GM19240 (cell line): ENCODE results near the gene FAM241A.
"Not testable (repeated sequence)": the region's sequence is repeated elsewhere in the genome, so short reads cannot be mapped to it uniquely, and the experiment has no call there.

Experiments used
- DNase-seq: peaks from one replicate; pipeline ENCODE4 v3.0.0; 2011; ENCODE audit warnings: low spot score; ENCODE audit not compliant: insufficient read length

FAM241A gene

DNA sequence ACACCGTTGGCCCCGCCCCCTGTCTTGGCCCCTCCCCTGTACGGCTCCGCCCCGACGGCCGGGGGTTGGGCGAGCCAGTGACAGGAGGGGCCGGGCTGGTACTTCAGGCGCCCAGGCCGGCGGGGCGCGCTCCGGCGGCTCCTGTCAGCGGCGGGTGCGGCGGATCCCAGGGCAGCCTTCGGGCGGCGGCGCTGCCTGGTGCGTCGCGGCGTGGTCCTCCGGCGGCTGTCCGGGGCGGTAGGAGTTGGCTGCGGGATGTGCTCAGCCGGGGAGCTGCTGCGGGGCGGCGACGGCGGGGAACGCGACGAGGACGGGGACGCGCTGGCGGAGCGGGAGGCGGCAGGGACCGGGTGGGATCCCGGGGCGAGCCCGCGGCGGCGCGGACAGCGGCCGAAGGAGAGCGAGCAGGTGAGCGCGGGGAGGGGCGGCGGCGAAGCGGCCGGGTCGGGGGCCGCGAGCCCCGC, at the start of gene FAM241A:
Gene FAM241A (plus strand): TSS at position 129 of the 464 bp plus-strand sequence. CDS start 127 bp downstream, at position 256.
- DNase-seq = peak; percentile 76

DNA sequence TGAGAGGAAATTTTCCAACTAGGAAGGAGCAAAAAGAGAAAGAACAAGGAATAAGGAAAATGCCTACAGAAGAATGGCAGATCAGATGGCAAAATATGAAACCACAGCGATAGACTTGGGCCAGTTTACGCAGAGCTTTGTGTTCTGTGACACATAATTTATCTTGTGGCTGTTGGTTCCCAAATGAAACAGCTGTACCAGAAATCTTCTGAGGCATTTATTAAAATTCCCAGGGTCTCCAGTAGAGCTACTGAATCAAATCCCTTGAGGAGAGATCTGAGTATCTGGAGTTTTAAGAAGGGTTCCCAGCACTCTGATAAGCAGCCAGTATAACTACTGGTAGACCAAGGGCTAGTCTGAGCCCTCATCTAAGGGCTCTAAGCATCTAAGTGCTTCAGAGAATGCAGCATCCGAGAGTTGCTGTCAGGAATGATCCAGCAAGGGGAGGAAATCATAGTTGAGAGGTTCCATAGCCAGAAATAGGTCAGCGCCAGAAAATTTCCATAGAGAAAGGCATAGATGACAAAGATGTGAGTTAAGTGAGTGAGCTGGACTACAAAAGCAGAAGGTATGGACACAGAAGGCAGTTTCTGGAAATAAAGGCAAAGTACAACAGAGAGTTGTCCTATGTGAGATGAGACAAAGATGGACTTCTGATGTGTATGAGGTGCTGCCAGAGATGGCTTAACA, 46.3 kb upstream of the FAM241A start:
- no peak for DNase-seq

DNA sequence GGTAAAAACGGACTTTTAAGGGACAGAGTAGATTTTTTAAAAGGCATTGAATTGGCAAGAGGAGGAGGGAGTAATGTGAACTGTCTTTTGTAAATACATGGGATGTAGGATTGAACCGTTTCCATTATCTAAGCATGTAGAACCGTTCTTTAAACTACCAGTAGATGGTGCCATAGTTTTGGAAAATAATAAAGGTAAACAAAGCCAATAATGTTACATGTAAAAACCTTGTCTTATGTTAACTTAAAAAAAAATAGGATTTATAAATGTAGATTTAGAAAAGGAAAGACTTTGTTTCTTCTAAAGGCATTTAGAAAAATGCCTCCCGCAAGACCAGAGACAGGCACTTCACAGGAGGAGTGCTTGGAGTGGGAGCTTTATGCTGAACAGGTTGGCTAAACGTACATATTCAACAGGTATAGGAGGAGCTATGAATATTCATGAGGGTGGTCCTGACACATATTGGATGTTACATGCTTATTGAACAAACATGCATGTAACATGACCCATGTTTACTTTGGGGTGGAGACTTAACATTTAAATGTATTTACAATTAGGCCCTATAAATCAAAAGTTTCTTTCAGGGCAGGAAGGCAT, 45.5 kb upstream of the FAM241A start:
- DNase-seq = no peak

DNA sequence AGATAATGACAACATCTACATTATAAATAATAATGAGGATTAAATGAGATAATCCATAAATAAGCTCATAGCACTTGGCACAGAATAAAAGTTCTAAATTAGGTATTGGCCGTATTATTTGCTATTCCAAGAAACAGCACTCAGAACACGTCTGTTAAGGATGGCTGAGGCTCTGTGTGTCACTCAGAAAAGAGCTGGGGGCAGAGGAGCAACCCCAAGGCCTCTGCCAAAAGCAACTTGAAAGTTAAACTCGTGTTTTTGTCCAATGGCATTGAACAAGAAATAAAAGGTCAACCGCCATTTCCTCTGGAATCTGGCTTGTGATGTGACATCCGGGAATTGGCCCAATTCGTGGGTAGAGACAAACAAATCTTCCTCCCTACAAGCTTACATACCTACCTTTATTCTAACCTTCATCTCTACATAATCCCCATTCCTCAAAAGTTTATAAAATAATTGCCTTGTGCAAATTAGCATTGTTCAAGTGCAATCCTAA, 42.3 kb upstream of the FAM241A start:
- no peak for DNase-seq

DNA sequence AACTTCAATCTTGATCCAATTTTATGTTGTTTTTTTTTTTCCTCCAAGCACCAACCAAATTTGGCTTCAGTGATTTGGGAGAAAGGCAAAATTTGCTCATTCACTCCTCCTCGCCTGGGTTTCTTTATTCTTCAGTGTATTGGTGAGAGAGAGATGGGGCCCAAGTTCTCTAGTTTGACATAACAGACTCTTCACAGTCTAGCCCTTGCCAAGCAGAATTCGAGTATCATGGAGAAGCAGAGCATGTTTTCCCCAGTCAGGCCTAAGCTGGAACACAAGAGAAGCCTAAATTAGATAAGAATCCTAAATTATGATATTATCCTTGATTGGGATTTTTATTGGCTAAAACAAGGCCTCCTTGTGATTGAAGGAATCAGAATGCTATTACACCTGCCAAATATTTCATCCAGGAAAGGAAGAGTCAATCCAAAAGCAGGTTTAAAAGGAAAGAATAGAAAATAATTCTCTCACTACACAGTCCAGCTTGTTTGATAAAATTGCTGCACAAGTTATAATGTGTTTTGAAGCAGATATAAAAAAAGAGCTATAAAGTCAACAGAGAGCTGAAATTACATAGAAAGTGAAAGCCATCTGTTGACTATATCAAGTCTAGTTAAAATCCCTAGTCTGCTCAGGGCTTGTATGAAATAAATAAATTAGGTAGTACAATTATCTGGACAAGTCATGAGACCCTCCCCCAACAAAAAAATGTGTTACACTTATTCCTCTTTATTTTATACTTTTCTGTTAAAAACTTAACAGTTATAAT, 39.9 kb upstream of the FAM241A start:
- DNase-seq = no peak

DNA sequence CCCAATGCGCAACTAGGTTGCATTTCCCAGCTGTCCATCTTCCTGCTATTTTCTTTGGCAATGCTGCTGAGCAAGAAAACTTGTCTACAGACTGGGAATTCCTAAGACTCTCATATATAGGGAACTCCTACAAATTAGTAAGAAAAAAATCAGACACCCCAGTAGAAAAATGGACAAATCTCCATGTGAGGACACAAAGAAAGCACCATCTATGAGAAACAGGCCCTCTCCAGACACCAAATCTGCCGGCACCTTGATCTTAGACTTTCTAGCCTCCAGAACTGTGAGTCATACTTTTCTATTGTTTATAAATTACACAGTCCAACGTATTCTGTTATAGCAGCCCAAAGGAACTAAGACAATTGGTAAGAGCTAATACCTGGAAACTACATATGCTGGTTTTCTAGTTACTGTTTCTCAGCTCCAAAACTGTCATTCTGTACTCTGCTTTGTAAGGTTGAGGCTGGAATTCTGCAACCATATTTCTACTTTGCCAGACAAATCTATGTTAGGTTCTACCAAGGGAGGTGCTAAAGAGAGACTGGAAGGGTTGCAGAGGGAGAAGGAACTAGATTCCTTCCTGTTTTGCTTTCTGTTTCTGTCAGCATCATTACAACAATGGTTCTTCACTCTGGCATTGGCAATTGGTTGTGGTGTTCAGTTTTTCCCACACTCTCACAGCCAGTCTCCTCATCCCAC, 35.7 kb upstream of the FAM241A start:
- no peak for DNase-seq

DNA sequence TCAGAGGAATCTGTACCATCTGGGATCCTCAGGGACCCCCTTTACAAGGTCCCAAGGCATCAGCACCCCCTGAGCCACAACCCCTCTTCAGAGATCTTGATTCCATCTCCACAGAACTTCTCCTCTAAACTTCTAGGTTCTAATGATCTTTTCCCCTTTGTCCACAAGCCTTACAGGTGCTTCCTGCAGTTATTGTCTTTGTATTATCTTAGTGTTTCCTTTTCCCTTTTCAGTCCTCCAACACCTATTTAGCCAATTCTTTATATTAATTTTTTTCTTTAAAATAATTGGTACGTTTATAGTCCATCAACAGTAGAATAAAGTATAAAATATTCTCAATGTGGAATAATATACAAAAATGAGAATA, 35.2 kb upstream of the FAM241A start:
- DNase-seq = no peak

DNA sequence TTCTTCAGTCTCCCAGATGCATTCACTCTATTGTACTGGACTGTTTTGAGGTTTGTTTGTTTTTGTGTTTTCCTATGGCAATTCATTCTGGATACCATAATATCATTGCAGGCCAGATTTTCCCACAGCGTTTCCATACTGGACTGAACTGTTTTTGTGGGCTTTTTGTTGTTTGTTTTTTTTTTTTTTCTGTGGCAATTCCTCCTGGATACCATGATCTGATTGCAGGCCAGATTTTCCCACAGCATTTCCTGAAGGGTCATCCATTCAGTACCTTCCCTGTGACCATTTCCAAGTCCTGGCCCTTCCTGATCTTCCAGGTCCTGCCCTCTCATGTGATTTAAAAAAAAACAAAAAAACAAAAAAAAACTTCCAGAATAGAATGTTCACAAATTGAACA, 33.9 kb upstream of the FAM241A start:
- no peak for DNase-seq

DNA sequence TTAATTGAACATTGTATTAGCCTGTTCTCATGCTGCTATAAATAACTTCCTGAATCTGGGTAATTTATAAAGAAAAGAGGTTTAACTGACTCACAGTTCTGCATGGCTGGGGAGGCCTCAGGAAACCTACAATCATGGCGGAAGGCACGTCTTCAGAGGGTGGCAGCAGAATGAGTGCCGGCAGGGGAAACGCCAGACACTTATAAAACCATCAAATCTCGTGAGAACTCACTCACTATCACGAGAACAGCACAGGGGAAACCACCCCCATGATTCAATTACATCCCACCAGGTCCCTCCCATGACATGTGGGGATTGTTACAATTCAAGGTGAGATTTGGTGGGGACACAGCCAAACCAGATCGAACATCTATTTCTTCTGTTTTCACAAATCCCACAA, 33.2 kb upstream of the FAM241A start:
- DNase-seq = not testable (repeated sequence)

DNA sequence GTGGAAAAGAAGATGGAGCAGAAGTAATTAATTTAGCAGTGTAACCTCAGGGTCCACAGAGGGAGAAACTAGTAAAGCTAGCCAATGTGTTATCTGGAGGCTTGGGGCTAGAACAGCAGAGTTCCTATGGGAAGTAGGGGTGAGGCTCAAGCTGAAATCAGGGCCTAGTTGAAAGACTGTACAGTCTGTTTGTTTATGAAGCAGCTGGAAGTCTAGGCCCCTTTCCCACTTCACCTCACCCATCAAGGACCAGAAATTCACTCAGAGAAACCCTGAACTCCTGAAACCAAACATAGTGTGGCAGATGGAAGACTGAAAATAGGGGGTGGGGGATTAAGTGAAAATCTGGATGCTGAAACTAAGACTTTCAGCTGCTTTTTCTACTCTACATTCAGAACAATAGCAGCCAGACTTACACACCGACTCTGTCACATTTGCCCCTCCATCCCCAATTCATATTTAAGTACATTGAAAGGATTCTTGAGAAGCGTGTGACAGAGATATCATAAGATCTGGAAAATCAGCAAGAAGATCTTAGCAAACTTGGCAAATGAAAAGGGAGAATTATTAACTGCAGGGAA, 32.6 kb upstream of the FAM241A start:
- no peak for DNase-seq

DNA sequence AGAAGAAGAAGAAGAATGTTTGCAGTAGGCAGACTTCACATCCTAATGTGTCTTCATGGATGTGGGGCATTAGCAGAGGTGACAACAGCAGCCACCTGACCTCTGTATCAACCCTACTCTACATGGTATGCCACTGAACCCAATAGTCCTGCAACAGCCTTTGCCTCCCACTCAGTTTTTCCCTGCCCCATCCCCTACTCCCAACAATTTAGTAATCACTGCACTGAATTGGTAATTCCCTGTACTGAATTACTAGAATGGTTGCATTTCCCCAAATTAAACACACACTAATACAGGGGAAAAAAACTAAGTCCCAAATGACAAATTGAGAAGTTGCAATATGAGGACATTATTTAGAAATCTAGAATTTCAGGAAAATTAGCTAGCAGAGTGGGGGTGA, 31.4 kb upstream of the FAM241A start:
- DNase-seq = no peak

DNA sequence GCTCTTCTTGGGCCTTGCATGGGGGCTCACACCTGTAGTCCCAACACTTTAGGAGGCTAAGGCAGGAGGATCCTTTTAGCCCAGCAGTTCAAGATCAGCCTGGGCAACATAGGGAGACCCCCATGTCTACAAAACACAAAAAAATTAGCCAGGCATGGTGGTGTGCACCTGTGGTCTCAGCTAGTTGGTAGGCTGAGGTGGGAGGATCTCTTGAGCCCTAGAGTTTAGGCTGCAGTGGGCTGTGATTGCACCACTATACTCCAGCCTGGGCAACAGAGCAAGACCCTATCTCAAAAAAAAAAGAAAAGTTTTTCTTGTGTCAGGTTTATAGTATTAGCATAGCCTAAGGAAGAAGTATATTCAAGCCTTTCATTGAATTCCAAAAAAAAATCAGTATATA, 30.8 kb upstream of the FAM241A start:
- DNase-seq = no peak

DNA sequence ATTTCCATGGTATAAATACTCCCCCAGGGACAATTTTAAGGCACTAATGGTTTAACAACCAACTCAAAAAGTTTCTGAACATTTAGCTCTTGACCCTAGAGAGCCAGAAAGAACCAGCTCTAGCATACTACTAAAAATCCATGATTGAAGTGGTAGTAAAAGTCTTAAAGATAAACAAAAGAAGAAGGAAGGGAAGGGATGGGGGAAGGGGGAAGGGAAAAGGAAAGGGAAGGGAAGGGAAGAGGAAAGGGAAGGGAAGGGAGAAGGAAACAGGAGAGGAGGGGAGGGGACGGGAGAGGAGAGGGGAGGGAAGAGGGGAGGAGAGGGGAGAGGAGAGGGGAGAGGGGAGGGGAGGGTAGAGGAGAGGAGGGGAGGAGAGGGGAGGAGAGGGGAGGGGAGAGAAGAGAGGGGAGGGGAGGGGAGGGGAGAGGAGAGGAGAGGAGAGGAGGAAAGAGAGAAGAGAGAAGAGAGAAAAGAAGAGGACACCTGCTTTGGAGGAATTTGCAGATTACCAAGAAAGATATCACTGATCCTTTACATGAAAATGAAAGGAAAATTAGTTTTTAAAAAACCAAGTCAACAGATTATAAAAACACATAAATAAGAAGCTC, 26.4 kb upstream of the FAM241A start:
- no peak for DNase-seq

DNA sequence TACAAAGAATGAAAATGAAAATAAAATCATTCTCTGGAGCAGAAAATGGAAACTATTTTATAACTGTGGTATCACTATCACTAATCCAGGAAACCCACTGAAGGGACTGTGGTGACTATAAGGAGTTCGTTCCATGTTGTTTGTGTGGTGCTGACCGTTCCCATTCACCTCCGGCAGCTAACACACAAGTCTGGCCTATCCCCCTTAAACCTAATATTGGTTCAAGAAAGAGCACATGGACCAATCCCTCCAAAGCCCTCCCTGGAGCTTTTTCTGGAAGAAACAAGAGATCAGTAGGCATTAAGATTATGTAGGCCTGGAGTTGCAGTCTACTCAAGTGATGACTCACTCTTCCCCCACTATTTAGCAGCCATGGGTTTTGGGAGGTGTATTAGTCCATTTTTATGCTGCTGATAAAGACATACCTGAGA, 25.9 kb upstream of the FAM241A start:
- no peak for DNase-seq

DNA sequence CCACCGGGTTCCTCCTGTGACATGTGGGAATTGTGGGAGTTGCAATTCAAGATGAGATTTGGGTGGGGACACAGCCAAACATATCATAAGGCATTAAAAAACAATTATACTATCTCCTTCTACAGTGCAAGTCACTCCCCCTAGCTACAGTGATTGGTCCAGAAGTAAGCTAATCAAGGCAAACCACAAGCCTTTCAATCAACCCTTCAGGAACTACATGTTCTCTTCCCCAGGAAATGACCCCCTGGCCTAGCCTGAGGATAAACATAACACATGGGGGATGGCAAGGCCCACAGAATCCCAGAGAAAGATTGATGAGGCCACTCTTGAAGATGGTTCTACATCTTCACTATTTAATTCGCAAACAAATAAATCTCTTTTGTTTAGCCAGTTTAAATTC, 25.2 kb upstream of the FAM241A start:
- DNase-seq = no peak

DNA sequence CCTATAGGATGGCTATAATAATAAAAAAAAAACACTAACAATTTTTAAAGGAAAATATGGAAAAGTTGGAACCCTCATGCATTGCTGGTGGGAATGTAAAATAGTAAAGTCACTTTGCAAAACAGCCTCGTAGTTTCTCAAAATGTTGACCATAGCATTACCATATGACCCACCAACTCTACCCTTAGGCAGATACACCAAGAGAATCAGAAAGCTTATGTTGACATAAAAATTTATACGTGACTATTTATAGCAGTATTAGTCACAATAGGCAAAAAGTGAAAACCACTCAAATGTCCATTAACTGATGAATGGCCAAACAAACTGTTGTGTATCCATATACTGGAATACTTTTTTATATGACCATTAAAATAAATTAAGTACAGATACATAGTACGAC, 19.8 kb upstream of the FAM241A start:
- DNase-seq = no peak

DNA sequence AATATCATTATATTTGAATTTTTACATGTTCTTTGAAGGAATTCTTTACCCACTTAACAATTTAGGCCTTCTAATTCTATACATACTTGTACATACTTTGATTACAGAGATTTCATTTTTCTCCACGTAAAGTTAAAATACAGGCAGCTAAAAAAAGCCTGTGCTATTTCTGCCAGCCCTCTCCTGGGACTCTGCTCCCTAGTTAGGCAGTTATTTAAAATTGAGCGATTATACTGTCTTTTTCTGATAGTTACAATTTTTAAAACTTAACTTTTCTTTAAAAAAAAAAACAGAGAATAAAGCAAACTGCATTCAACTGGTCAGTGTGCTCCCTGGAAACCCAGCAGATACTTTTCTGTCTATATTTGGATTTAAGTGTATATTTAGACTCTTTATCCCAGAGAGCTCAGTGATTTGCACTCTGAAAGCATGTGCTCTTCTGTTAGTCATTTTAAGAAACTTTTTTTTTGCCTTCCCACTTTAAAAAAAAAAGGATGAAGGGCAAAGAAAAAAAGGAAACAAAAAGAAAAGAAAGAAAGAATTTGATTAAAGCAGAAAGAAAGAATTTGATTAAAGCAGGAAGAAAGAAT, 18.1 kb upstream of the FAM241A start:
- no peak for DNase-seq

DNA sequence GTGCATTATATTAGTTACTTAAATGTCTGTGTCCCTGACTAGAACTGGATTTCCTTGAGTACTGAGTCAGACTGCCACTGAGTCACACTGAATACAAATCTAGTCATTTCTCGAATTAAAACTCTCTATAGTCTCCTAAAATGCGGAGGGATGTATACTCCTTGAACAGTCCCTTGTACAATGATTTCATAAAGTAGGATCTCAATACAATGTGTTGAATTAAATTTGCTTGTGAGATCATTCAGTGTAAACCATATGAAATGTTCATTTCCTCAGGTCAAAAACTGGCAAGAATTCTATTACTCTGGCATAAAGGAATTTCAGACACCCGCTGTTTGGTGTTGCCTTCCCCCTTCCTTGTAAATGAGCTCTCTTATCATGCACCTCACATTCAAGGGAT, 17.5 kb upstream of the FAM241A start:
- DNase-seq = no peak

DNA sequence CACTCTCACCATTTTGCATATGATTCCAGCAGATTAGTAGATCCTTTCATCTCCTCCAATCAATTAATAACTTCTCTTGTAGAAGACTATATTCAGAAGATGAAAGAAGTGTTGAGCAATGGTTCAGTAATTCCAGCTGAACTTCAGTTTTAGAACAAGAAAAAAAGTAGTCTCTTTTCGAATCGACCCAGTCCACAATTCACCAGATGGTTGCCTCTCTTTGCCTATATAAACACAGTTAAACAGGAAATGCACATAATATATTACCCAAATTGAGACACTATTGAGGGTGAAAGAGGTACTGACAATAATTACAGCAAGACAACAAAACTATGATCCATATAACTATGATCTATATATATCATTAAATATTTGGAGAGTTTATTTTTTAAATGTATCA, 16.8 kb upstream of the FAM241A start:
- DNase-seq = no peak

DNA sequence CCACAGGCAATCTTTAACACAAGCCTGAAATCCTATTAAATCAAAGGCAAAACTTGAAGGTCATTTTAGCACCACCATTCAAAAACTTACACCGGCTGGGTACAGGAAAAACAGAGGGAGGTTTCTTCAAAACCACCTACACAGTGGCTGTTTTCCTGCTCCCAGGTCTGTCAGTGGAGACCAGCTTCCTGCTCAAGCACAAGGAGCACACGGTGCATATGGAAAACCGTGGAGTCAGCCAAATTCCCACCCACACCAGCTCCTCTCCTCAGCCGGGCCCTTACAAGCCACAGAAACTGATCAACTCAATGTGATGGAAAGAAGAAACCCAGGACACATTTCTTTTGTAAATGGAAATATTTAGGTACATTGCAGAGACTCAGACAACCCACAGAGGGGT, 14.3 kb upstream of the FAM241A start:
- no peak for DNase-seq

DNA sequence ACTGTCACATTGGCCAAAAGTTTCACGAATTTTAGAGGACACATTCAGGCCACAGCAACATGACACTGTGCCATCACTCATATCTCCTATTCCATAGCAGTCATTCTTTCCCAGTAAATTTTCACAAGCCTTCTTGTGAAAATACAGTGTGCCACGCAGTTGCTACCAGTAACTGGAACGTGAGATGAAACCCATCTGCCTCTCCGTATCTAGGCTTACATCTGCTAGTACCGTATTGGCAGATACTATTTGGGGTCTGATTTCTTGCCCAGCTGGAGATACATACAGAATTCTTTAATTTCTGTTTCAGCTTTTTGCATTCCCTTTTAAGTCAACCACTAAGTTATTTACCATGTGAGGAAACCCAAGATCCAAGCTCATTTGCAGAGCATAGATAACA, 8.7 kb upstream of the FAM241A start:
- DNase-seq = no peak
